Measurements from ENCODE around the gene KRTAP10-11.
"Not testable (repeated sequence)": the region's sequence is repeated elsewhere in the genome, so short reads cannot be mapped to it uniquely, and the experiment has no call there.

DNA sequence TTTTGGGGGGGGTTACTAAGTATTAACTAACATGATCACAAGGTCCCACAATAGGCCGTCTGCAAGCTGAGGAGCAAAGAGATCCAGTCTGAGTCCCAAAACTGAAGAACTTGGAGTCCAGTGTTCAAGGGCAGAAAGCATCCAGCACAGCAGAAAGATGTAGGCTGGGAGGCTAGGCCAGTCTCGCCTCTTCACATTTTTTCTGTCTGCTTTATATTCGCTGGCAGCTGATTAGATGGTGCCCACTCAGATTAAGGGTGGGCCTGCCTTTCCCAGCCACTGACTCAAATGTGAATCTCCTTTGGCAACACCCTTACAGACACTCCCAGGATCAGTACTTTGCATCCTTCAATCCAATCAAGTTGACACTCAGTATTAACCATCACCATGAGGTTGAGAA, 43.5 kb downstream of the KRTAP10-11 start:
- TF ChIP-seq EZH2 (IDR thresholded peaks at IDR 0.05; ENCODE audit: borderline replicate concordance, low read length); CTCF (IDR thresholded peaks at IDR 0.05; ENCODE audit: low read length): not testable (repeated sequence)

All from OCI-LY1 (cell line).